GM18519 (cell line): ENCODE data around the gene PIP4K2A.

Source experiments
- ATAC-seq: cut with Tn5 transposase; IDR thresholded peaks from one replicate; pipeline ENCODE4 v1.9.1; 2021; ENCODE audit warnings: mild to moderate bottlenecking, moderate library complexity; ENCODE audit not compliant: unreplicated experiment, low FRiP score

PIP4K2A gene

GRCh38 chr10:22570234-22570633 is 144.1 kb downstream of the PIP4K2A start:
- ATAC-seq = no peak

- ATAC-seq = no peak
These were observed 145.4 kb downstream of the PIP4K2A start for GRCh38 chr10:22568928-22569327.

- no peak for ATAC-seq
These were observed 150.3 kb downstream of the PIP4K2A start for GRCh38 chr10:22564060-22564459.

GRCh38 chr10:22561909-22562308 is 152.5 kb downstream of the PIP4K2A start:
- no peak for ATAC-seq

- ATAC-seq = no peak
These were observed 153.5 kb downstream of the PIP4K2A start for GRCh38 chr10:22560913-22561239.

GRCh38 chr10:22560096-22560912 is 154.1 kb downstream of the PIP4K2A start:
- ATAC-seq = no peak

GRCh38 chr10:22557321-22557720 is 157.1 kb downstream of the PIP4K2A start:
- ATAC-seq = no peak

GRCh38 chr10:22556774-22557173 is 157.6 kb downstream of the PIP4K2A start:
- ATAC-seq = no peak

GRCh38 chr10:22554461-22555182 is 159.8 kb downstream of the PIP4K2A start:
- ATAC-seq = no peak

GRCh38 chr10:22553452-22553995 is 160.9 kb downstream of the PIP4K2A start:
- no peak for ATAC-seq

GRCh38 chr10:22552888-22553378 is 161.4 kb downstream of the PIP4K2A start:
- ATAC-seq = no peak

- ATAC-seq = no peak
These were observed 162.6 kb downstream of the PIP4K2A start for GRCh38 chr10:22551681-22552365.

GRCh38 chr10:22550732-22551131 is 163.6 kb downstream of the PIP4K2A start:
- ATAC-seq = no peak

- ATAC-seq = no peak
These were observed 166.0 kb downstream of the PIP4K2A start for GRCh38 chr10:22548344-22548743.

GRCh38 chr10:22545643-22546042 is 168.7 kb downstream of the PIP4K2A start:
- ATAC-seq = no peak

GRCh38 chr10:22544325-22545068 is 169.9 kb downstream of the PIP4K2A start:
- no peak for ATAC-seq

- no peak for ATAC-seq
These were observed 171.6 kb downstream of the PIP4K2A start for GRCh38 chr10:22542773-22543172.

GRCh38 chr10:22541900-22542299 is 172.5 kb downstream of the PIP4K2A start:
- ATAC-seq = no peak

- no peak for ATAC-seq
These were observed 174.6 kb downstream of the PIP4K2A start for GRCh38 chr10:22539579-22540298.

GRCh38 chr10:22537810-22538209 is 176.6 kb downstream of the PIP4K2A start:
- ATAC-seq = no peak
